ENCODE results near the gene IL36RN. TPM values are rescaled to one million over a fixed set of nuclear protein-coding genes. Genes with fewer than 3 reads are reported as not detected.

Gene IL36RN
- total RNA-seq, 1 experiment from 2014 or later, result not detected

DNA sequence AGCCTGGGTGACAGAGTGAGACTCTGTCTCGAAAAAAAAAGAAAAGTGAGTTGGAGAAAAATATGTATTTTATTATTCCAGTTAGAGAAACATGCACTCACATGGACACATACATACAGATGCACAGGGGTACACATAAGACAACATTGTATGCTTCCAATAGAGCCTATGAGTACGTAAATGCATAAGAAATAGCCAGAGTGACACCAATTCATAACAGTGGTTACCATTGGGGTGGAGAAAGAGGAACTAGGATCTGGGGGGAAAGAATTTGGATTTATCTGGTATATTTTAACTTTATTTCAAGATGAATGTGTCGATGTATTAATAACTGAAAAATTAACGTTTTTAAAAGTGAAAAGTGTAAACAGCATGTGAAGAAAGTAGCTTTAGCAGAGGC lies 37.7 kb upstream of the IL36RN start:
- DNase-seq (ENCODE audit: low spot score), result no peak
- no peak overlapping the region for H3K27ac ChIP-seq (ENCODE audit: low read depth, low read length, poor library complexity, severe bottlenecking)
- POLR2A ChIA-PET (ENCODE audit: low non-redundant PET), result no interaction called here
- CTCF ChIA-PET, result no interaction called here
- no peaks in the 10 kb centered on the region for H3K9me3 ChIP-seq (ENCODE audit: low read depth, low read length, poor library complexity, severe bottlenecking)
- TF ChIP-seq EZH2 (IDR thresholded peaks at IDR 0.05; ENCODE audit: borderline replicate concordance, low read depth, low read length, poor library complexity, severe bottlenecking), result no peak
- TF ChIP-seq, protein P1, sequence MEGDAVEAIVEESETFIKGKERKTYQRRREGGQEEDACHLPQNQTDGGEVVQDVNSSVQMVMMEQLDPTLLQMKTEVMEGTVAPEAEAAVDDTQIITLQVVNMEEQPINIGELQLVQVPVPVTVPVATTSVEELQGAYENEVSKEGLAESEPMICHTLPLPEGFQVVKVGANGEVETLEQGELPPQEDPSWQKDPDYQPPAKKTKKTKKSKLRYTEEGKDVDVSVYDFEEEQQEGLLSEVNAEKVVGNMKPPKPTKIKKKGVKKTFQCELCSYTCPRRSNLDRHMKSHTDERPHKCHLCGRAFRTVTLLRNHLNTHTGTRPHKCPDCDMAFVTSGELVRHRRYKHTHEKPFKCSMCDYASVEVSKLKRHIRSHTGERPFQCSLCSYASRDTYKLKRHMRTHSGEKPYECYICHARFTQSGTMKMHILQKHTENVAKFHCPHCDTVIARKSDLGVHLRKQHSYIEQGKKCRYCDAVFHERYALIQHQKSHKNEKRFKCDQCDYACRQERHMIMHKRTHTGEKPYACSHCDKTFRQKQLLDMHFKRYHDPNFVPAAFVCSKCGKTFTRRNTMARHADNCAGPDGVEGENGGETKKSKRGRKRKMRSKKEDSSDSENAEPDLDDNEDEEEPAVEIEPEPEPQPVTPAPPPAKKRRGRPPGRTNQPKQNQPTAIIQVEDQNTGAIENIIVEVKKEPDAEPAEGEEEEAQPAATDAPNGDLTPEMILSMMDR (conservative IDR thresholded peaks at IDR 0.05; ENCODE audit: low read depth, low read length), result no peak
- H3K4me3 ChIP-seq (ENCODE audit: low read depth, low read length, poor library complexity, severe bottlenecking), result no peak overlapping the region
- H3K4me1 ChIP-seq (ENCODE audit: insufficient read depth, low read length, poor library complexity, severe bottlenecking), result no peaks in the 10 kb centered on the region
- peaks cover 53% of the 10 kb centered on the region for H3K27me3 ChIP-seq (replicated peaks; ENCODE audit: insufficient read depth, low read depth, low read length, poor library complexity)
- intact Hi-C loops (cut with micrococcal nuclease; ENCODE audit: unreplicated experiment), result no loop called here
- no TSS peak for BruUV-seq (replicated peaks)
- H3K36me3 ChIP-seq (ENCODE audit: insufficient read depth, low read length, poor library complexity, severe bottlenecking), result no peaks in the 10 kb centered on the region

- intact Hi-C loops (cut with micrococcal nuclease; ENCODE audit: unreplicated experiment), result no loop called here
- TF ChIP-seq, protein P1 (conservative IDR thresholded peaks at IDR 0.05; ENCODE audit: low read depth, low read length), result no peak
- no TSS peak for BruUV-seq (replicated peaks)
- ChIA-PET POLR2A (ENCODE audit: low non-redundant PET) (no interaction called here), CTCF (no interaction called here)
- no peak for DNase-seq (ENCODE audit: low spot score)
- Histone ChIP-seq H3K27me3 (replicated peaks; ENCODE audit: insufficient read depth, low read depth, low read length, poor library complexity) (peaks cover 80% of the 10 kb centered on the region), H3K36me3 (ENCODE audit: insufficient read depth, low read length, poor library complexity, severe bottlenecking) (no peaks in the 10 kb centered on the region), H3K4me1 (ENCODE audit: insufficient read depth, low read length, poor library complexity, severe bottlenecking) (no peaks in the 10 kb centered on the region), H3K4me3 (ENCODE audit: low read depth, low read length, poor library complexity, severe bottlenecking) (no peak overlapping the region), H3K9me3 (ENCODE audit: low read depth, low read length, poor library complexity, severe bottlenecking) (no peaks in the 10 kb centered on the region), H3K27ac (ENCODE audit: low read depth, low read length, poor library complexity, severe bottlenecking) (no peak overlapping the region)
Measured at GRCh38 chr2:113024764-113025163, 34.2 kb upstream of the IL36RN start.

DNA sequence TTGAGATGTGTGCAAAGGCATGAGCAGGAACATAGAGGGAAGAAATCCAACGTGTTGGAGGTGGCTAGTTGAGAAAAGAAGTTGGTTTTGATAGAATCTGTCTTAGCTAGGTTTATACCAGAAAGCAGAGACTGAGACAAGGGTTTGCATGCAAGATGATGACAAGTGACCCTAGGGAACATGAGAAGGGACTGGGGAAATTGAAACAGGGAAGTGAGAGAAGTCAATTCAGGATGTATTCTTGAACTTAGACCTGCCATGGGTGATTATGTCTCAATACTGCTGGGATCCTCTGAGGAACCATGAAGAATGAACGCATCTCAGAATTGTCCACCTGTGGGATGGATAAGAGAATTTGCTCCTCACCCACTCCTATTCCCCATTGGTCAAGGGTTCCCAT lies 33.3 kb upstream of the IL36RN start:
- DNase-seq (ENCODE audit: low spot score), result no peak
- Histone ChIP-seq H3K4me1 (ENCODE audit: insufficient read depth, low read length, poor library complexity, severe bottlenecking) (no peaks in the 10 kb centered on the region), H3K9me3 (ENCODE audit: low read depth, low read length, poor library complexity, severe bottlenecking) (no peaks in the 10 kb centered on the region), H3K4me3 (ENCODE audit: low read depth, low read length, poor library complexity, severe bottlenecking) (no peak overlapping the region), H3K27ac (ENCODE audit: low read depth, low read length, poor library complexity, severe bottlenecking) (no peak overlapping the region), H3K36me3 (ENCODE audit: insufficient read depth, low read length, poor library complexity, severe bottlenecking) (no peaks in the 10 kb centered on the region), H3K27me3 (replicated peaks; ENCODE audit: insufficient read depth, low read depth, low read length, poor library complexity) (peaks cover 86% of the 10 kb centered on the region)
- ChIA-PET POLR2A (ENCODE audit: low non-redundant PET) (no interaction called here), CTCF (no interaction called here)
- intact Hi-C loops (cut with micrococcal nuclease; ENCODE audit: unreplicated experiment), result no loop called here
- no TSS peak for BruUV-seq (replicated peaks)
- TF ChIP-seq, protein P1 (conservative IDR thresholded peaks at IDR 0.05; ENCODE audit: low read depth, low read length), result no peak
- TF ChIP-seq EZH2 (IDR thresholded peaks at IDR 0.05; ENCODE audit: borderline replicate concordance, low read depth, low read length, poor library complexity, severe bottlenecking), result no peak

Data from A673 (cell line).